Prostate gland (tissue), 2 donors: Measurements from ENCODE around the gene NT5DC4. TPM values are rescaled to one million over a fixed set of nuclear protein-coding genes. Genes with fewer than 3 reads are reported as not detected.
"Not testable (repeated sequence)": the region's sequence is repeated elsewhere in the genome, so short reads cannot be mapped to it uniquely, and the experiment has no call there.

Source experiments
- DNase-seq: peaks from one replicate; pipeline ENCODE4 v3.0.0-alpha.2; 2019; ENCODE audit warnings: low spot score
- H3K27ac ChIP-seq, 2 donors: fragments of 200-600 bp; sonication (generic); 2 replicates each; pipeline ENCODE4 v1.5.1; 2017 to 2019
- H3K27me3 ChIP-seq: fragments of 200-600 bp; sonication (generic); replicated peaks from 2 replicates; pipeline ENCODE4 v1.5.1; 2019; ENCODE audit not compliant: insufficient read depth
- H3K36me3 ChIP-seq, 2 donors: fragments of 200-600 bp; sonication (generic); 1 replicate in 1 of 2; 2 replicates in 1 of 2; pipeline versions ENCODE4 v1.5.1 to v1.8.1; 2017 to 2019
- H3K4me1 ChIP-seq: fragments of 200-600 bp; sonication (generic); replicated peaks from 2 replicates; pipeline ENCODE4 v1.5.1; 2019
- H3K4me3 ChIP-seq, 2 donors: fragments of 200-600 bp; sonication (generic); 2 replicates each; pipeline ENCODE4 v1.5.1; 2017 to 2019
- H3K9me3 ChIP-seq: fragments of 200-600 bp; sonication (generic); 2 replicates; pipeline ENCODE4 v1.5.1; 2017
- CTCF ChIP-seq, 4 experiments: fragments of 200-600 bp in 2 of 4; fragments of 450-650 bp in 2 of 4; sonication (generic) in 2 of 4; IDR thresholded peaks; 1 replicate in 3 of 4; 2 replicates in 1 of 4; pipeline ENCODE4 v1.5.1; 2016 to 2019; ENCODE audit warnings: antibody characterized with exemption in 4 of 4, mild to moderate bottlenecking in 2 of 4, moderate library complexity in 2 of 4
- POLR2A ChIP-seq: fragments of 450-650 bp; IDR thresholded peaks from one replicate; pipeline ENCODE4 v1.6.1; 2016; ENCODE audit warnings: antibody characterized with exemption, mild to moderate bottlenecking
- POLR2AphosphoS5 ChIP-seq: sonication (generic); formaldehyde crosslinking; IDR thresholded peaks from one replicate; pipeline ENCODE4 v1.6.1; 2017; ENCODE audit warnings: antibody characterized with exemption
- WGBS: methylation state at CpG from one replicate; pipeline ENCODE4 v1.1.5; 2018; 5-methylcytosine and 5-hydroxymethylcytosine counted together
- intact Hi-C: fragments of 100-400 bp; cut with DNase I; formaldehyde crosslinking; loops from one replicate; pipeline ENCODE4 v1.14.2; 2022
- total RNA-seq, 2 donors: library from RNA; depleted of rRNA; stranded (reverse); fragments of >200 nt; gene quantifications; one replicate each; pipeline ENCODE4 v1.1.0, GENCODE V29; 2016

Gene NT5DC4
- total RNA-seq, 2 donors from 2014 or later, result 0.23 TPM; not detected in 1

GRCh38 chr2:112714331-112714730 lies 6.5 kb upstream of the NT5DC4 start:
- 84% methylated on average over 4 of the region's 4 CpGs for WGBS
- TF ChIP-seq POLR2A (no peak), POLR2AphosphoS5 (no peak), CTCF (IDR thresholded peaks at IDR 0.05) (no peak)
- Histone ChIP-seq H3K4me1 (no peaks in the 10 kb centered on the region), H3K4me3 (no peak overlapping the region), H3K36me3 (no peaks in the 10 kb centered on the region), H3K9me3 (no peaks in the 10 kb centered on the region), H3K27ac (no peak overlapping the region), H3K27me3 (no peaks in the 10 kb centered on the region)
- intact Hi-C loops, result no loop called here
- DNase-seq, result no peak

GRCh38 chr2:112714836-112715631 lies 5.8 kb upstream of the NT5DC4 start:
- TF ChIP-seq CTCF (IDR thresholded peaks at IDR 0.05), result no peak
- TF ChIP-seq POLR2AphosphoS5, result no peak
- no peak for TF ChIP-seq POLR2A
- no peaks in the 10 kb centered on the region for H3K27me3 ChIP-seq
- H3K9me3 ChIP-seq, result no peaks in the 10 kb centered on the region
- no peak overlapping the region for H3K4me3 ChIP-seq
- no peaks in the 10 kb centered on the region for H3K4me1 ChIP-seq
- H3K36me3 ChIP-seq, result no peaks in the 10 kb centered on the region
- intact Hi-C loops, result no loop called here
- WGBS, result 93% methylated on average over 7 of the region's 7 CpGs
- H3K27ac ChIP-seq, result no peak overlapping the region
- no peak for DNase-seq

- H3K4me1 ChIP-seq, DNase-seq, intact Hi-C loops, H3K36me3 ChIP-seq, H3K27me3 ChIP-seq, H3K27ac ChIP-seq, H3K9me3 ChIP-seq, H3K4me3 ChIP-seq: not testable (repeated sequence)
- 100% methylated on average over 1 of the region's 1 CpG for WGBS
Measured at GRCh38 chr2:112716094-112716493, 4.7 kb upstream of the NT5DC4 start.

GRCh38 chr2:112716826-112717352 lies 3.9 kb upstream of the NT5DC4 start:
- DNase-seq, H3K27me3 ChIP-seq, H3K9me3 ChIP-seq, H3K4me1 ChIP-seq, H3K27ac ChIP-seq, H3K4me3 ChIP-seq, H3K36me3 ChIP-seq, intact Hi-C loops: not testable (repeated sequence)
- 86% methylated on average over 3 of the region's 5 CpGs for WGBS

- Histone ChIP-seq H3K27ac (no peak overlapping the region), H3K27me3 (no peaks in the 10 kb centered on the region), H3K4me3 (no peak overlapping the region), H3K9me3 (no peaks in the 10 kb centered on the region), H3K36me3 (no peaks in the 10 kb centered on the region), H3K4me1 (no peaks in the 10 kb centered on the region)
- WGBS, result 73% methylated on average over 12 of the region's 12 CpGs
- DNase-seq, result no peak
- intact Hi-C loops, result no loop called here
- TF ChIP-seq CTCF (IDR thresholded peaks at IDR 0.05), result no peak
- TF ChIP-seq POLR2AphosphoS5, result no peak
- TF ChIP-seq POLR2A, result no peak
Measured at GRCh38 chr2:112718863-112719370, 1.9 kb upstream of the NT5DC4 start.
